Neural progenitor cell (in vitro differentiated cells): ENCODE results near the gene REN.

Experiments used
- CTCF ChIP-seq: fragments of 200-600 bp; sonication (generic); IDR thresholded peaks from 2 replicates; pipeline ENCODE4 v1.5.1; 2017; ENCODE audit warnings: antibody characterized with exemption, mild to moderate bottlenecking
- EZH2 ChIP-seq: fragments of 200-600 bp; sonication (generic); IDR thresholded peaks from 2 replicates; pipeline ENCODE4 v1.6.1; 2017; ENCODE audit warnings: antibody characterized with exemption, mild to moderate bottlenecking, moderate library complexity
- EZH2phosphoT487 ChIP-seq: fragments of 200-600 bp; sonication (generic); IDR thresholded peaks from 2 replicates; pipeline ENCODE4 v1.6.1; 2017; ENCODE audit warnings: antibody characterized with exemption

- TF ChIP-seq CTCF (no peak), EZH2phosphoT487 (no peak), EZH2 (no peak)
Observed at GRCh38 chr1:204147406-204148383, 18.4 kb downstream of the REN start.
